Fibroblast of lung (primary cell): ENCODE data around the gene CRIP1. TPM values are rescaled to one million over a fixed set of nuclear protein-coding genes. Genes with fewer than 3 reads are reported as not detected.
A peak's percentile ranks its signal among the peaks of the same experiment; 100 is the strongest.

ENCODE experiments used
- DNase-seq, 2 donors: peaks; one replicate each; pipeline versions ENCODE4 v3.0.0 to v3.0.0-alpha.2; 2010; ENCODE audit warnings: low read depth in 2 of 2
- H2AFZ ChIP-seq: 2 replicates; pipeline ENCODE4 v1.5.1; 2012; ENCODE audit warnings: low read length, control low read depth, inconsistent platforms
- H3K27ac ChIP-seq: 2 replicates; pipeline ENCODE4 v1.5.1; 2011; ENCODE audit warnings: low read length, control low read depth; ENCODE audit not compliant: insufficient read depth
- H3K27me3 ChIP-seq: 2 replicates; pipeline ENCODE4 v1.5.1; 2011; ENCODE audit warnings: mild to moderate bottlenecking, low read length; ENCODE audit not compliant: control insufficient read depth, insufficient read depth
- H3K36me3 ChIP-seq: 2 replicates; pipeline ENCODE4 v1.5.1; 2011; ENCODE audit warnings: low read length; ENCODE audit not compliant: control insufficient read depth, insufficient read depth
- H3K4me1 ChIP-seq: 2 replicates; pipeline ENCODE4 v1.5.1; 2011; ENCODE audit warnings: low read length; ENCODE audit not compliant: control insufficient read depth, insufficient read depth; ENCODE audit errors: extremely low read depth
- H3K4me2 ChIP-seq: 2 replicates; pipeline ENCODE4 v1.5.1; 2011; ENCODE audit warnings: low read length, control low read depth; ENCODE audit not compliant: insufficient read depth; ENCODE audit errors: extremely low read depth
- H3K4me3 ChIP-seq, 4 experiments: fragments of 200-600 bp in 1 of 4; sonication (generic) in 1 of 4; replicated peaks in 1 of 4; 2 replicates each; pipeline ENCODE4 v1.5.1; 2011 to 2016; ENCODE audit warnings: low read length in 4 of 4, low read depth in 3 of 4, mild to moderate bottlenecking in 3 of 4, control low read depth in 2 of 4, inconsistent platforms in 1 of 4, mixed read lengths in 1 of 4; ENCODE audit not compliant: insufficient read depth in 1 of 4; ENCODE audit errors: control extremely low read depth in 1 of 4
- H3K79me2 ChIP-seq: 2 replicates; pipeline ENCODE4 v1.5.1; 2012; ENCODE audit warnings: mild to moderate bottlenecking, low read length, inconsistent platforms; ENCODE audit not compliant: control insufficient read depth, insufficient read depth
- H3K9ac ChIP-seq: 2 replicates; pipeline ENCODE4 v1.5.1; 2011; ENCODE audit warnings: mild to moderate bottlenecking, low read length, control low read depth; ENCODE audit not compliant: insufficient read depth
- H3K9me3 ChIP-seq: 2 replicates; pipeline ENCODE4 v1.5.1; 2012; ENCODE audit warnings: low read depth, low read length; ENCODE audit not compliant: control insufficient read depth, insufficient read depth
- H4K20me1 ChIP-seq: 2 replicates; pipeline ENCODE4 v1.5.1; 2011; ENCODE audit warnings: low read length; ENCODE audit not compliant: control insufficient read depth, insufficient read depth; ENCODE audit errors: extremely low read depth
- EZH2 ChIP-seq: IDR thresholded peaks from 2 replicates; pipeline ENCODE4 v1.5.1; 2012; ENCODE audit warnings: low read length, control low read depth, mild to moderate bottlenecking; ENCODE audit errors: missing control alignments
- polyA plus RNA-seq, 2 donors: library from polyadenylated mRNA; depleted of rRNA in 1 of 2; stranded (reverse) in 1 of 2; unstranded in 1 of 2; fragments of >200 nt; gene quantifications; 2 replicates each; pipeline ENCODE4 v1.2.1, GENCODE V29; 2011 to 2012; ENCODE audit warnings: missing spikeins in 1 of 2
- total RNA-seq: library from RNA; depleted of rRNA; stranded (reverse); fragments of >200 nt; gene quantifications from 2 replicates; pipeline ENCODE4 v1.2.1, GENCODE V29; 2014
- TF ChIP-seq, protein P1 (sequence below), 2 donors: IDR thresholded peaks in 1 of 2; conservative IDR thresholded peaks in 1 of 2; 1 replicate in 1 of 2; 2 replicates in 1 of 2; pipeline ENCODE4 v1.5.1; 2011 to 2012; ENCODE audit warnings: low read length in 2 of 2, control low read depth in 1 of 2, inconsistent platforms in 1 of 2, low read depth in 1 of 2, mild to moderate bottlenecking in 1 of 2

Gene CRIP1
- total and polyA plus RNA-seq, 2 donors (not counting 1 experiment from before 2014, with no cell fraction given): 2.5 to 3.0 TPM

DNA sequence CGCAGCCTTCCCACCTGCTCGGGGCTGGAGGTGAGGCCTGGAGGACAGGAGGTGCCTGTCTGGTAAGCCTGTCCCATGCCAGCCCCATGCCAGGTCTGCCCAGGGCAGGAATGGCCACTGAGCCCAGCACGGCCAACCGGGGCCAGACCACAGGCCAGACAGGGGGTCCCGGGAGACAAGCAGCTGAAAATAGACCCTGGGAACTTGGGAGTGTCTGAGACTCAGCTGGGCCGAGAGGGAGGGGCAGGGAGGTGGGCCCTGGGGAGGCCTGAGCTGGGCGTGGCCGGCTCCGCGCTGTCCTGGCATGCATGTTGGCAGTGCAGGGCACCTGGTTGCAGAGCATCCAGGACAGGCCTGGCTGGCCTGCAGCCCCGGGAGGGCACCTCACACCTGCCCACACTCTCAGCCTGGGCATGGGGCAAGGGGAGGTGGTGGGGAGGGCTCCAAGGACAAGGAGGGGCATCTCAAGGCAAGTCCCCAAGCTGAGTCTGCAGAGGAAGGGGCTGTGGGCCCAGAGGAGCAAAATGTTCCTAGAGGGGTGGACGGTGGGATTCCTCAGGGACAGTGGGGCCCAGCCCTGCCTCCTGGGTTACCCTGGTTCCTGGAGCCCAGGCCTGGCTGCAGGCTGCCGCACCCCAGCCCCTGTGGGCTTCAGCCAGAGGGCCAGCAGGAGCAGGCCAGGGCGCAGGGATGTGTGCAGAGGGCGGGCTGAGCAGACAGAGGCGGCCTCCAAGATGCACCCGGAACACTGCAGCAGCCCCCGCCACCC is 3.2 kb upstream of the CRIP1 start:
- Histone ChIP-seq H3K27ac (no peak overlapping the region), H3K4me2 (no peak overlapping the region), H3K9me3 (no peaks in the 10 kb centered on the region), H3K36me3 (peaks cover 6% of the 10 kb centered on the region), H3K27me3 (peaks cover 19% of the 10 kb centered on the region), H4K20me1 (no peaks in the 10 kb centered on the region), H3K9ac (no peak overlapping the region), H2AFZ (no peak overlapping the region), H3K4me1 (peaks cover 13% of the 10 kb centered on the region), H3K4me3 (no peak overlapping the region), H3K79me2 (no peaks in the 10 kb centered on the region)
- DNase-seq: no peak
- TF ChIP-seq, protein P1, sequence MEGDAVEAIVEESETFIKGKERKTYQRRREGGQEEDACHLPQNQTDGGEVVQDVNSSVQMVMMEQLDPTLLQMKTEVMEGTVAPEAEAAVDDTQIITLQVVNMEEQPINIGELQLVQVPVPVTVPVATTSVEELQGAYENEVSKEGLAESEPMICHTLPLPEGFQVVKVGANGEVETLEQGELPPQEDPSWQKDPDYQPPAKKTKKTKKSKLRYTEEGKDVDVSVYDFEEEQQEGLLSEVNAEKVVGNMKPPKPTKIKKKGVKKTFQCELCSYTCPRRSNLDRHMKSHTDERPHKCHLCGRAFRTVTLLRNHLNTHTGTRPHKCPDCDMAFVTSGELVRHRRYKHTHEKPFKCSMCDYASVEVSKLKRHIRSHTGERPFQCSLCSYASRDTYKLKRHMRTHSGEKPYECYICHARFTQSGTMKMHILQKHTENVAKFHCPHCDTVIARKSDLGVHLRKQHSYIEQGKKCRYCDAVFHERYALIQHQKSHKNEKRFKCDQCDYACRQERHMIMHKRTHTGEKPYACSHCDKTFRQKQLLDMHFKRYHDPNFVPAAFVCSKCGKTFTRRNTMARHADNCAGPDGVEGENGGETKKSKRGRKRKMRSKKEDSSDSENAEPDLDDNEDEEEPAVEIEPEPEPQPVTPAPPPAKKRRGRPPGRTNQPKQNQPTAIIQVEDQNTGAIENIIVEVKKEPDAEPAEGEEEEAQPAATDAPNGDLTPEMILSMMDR (conservative IDR thresholded peaks at IDR 0.05 in 1 of 2, IDR thresholded peaks at IDR 0.05 in 1 of 2; ENCODE audit: low read depth in 1 of 2, low read length in 2 of 2): no peak
- TF ChIP-seq EZH2: no peak

DNA sequence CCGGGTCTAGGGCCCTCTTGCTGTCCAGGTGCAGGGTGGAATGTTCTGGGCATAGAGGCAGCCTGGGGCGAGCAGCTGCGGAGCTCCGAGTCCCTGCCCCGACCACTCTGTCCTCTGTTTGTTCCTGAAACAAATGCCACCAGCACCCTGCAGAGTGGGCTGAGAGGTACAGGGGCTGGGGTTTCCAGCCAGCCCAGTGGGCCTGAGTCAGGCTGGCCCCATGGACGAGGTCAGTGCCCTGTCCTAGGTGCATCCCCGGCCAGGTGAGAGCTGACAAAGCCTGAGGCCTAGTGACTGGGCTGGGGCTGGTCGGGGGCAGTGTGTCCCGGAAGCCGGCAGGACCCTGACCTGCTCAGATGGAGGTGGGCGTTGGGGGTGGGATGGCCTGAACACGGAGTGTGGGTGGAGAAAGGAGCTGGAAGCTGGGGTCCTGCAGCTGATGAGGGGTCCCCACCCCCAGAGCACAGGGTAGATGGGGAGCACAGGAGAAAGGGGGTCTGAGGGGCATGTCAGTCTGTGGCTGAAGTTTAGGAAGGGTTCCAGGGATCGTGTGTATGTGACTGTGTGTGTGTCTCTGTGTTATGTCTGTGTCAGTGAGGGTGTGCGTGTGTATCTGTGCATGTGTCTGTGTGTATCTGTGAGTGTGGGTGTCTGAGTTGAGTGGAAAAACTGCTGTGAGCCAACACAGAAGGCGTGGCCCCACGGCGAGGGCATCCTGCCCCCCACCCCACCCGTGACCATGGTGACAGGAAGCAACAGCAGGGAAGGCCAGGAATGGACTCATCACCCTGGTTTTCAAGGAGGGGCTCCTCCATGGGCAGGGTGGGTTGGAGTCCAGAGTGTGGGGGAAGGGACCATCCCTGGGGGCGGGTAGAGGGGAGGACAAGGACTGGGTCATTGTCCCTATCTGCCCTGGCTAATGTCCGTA is 2.4 kb upstream of the CRIP1 start:
- peaks cover 15% of the 10 kb centered on the region for H3K4me1 ChIP-seq
- no peak for TF ChIP-seq EZH2
- DNase-seq: peak in 1 of 2 donors; percentile 27

GRCh38 chr14:105484997-105485393 is 1.7 kb upstream of the CRIP1 start:
- no peak for DNase-seq
- no peak overlapping the region for H3K9ac ChIP-seq
- peaks cover 17% of the 10 kb centered on the region for H3K4me1 ChIP-seq
- no peaks in the 10 kb centered on the region for H4K20me1 ChIP-seq
- H3K27me3 ChIP-seq: peaks cover 19% of the 10 kb centered on the region
- H3K4me2 ChIP-seq: no peak overlapping the region
- no peak overlapping the region for H3K4me3 ChIP-seq
- H3K79me2 ChIP-seq: no peaks in the 10 kb centered on the region
- no peaks in the 10 kb centered on the region for H3K36me3 ChIP-seq
- H2AFZ ChIP-seq: no peak overlapping the region
- H3K9me3 ChIP-seq: no peaks in the 10 kb centered on the region
- H3K27ac ChIP-seq: no peak overlapping the region
- no peak for TF ChIP-seq EZH2
- TF ChIP-seq, protein P1 (conservative IDR thresholded peaks at IDR 0.05 in 1 of 2, IDR thresholded peaks at IDR 0.05 in 1 of 2; ENCODE audit: low read depth in 1 of 2, low read length in 2 of 2): no peak

More for the DNA sequence above, 2.4 kb upstream of the CRIP1 start:
- Histone ChIP-seq H3K27me3 (peaks cover 19% of the 10 kb centered on the region), H2AFZ (no peak overlapping the region), H3K36me3 (peaks cover 4% of the 10 kb centered on the region), H3K79me2 (no peaks in the 10 kb centered on the region), H3K27ac (no peak overlapping the region), H3K4me2 (no peak overlapping the region), H3K9ac (no peak overlapping the region), H3K9me3 (no peaks in the 10 kb centered on the region), H3K4me3 (no peak overlapping the region), H4K20me1 (no peaks in the 10 kb centered on the region)
